G401 (cell line): ENCODE results near the gene CPM. TPM values are rescaled to one million over a fixed set of nuclear protein-coding genes. Genes with fewer than 3 reads are reported as not detected.
"Not testable (repeated sequence)": the region's sequence is repeated elsewhere in the genome, so short reads cannot be mapped to it uniquely, and the experiment has no call there.

ENCODE experiments used
- DNase-seq: peaks from one replicate; pipeline ENCODE4 v3.0.0-alpha.2; 2015; ENCODE audit warnings: low spot score
- in situ Hi-C: cut with HindIII; loops from 2 replicates; pipeline ENCODE4 v1.10.0; 2016; ENCODE audit warnings: low sequenced_read_pairs, mixed read lengths
- total RNA-seq: library from RNA; depleted of rRNA; stranded (reverse); fragments of >200 nt; shearing (Covaris generic); gene quantifications from 2 replicates; pipeline ENCODE4 v1.2.3, GENCODE V29; 2014

The CPM gene
- total RNA-seq, 1 experiment from 2014 or later = not detected

DNA sequence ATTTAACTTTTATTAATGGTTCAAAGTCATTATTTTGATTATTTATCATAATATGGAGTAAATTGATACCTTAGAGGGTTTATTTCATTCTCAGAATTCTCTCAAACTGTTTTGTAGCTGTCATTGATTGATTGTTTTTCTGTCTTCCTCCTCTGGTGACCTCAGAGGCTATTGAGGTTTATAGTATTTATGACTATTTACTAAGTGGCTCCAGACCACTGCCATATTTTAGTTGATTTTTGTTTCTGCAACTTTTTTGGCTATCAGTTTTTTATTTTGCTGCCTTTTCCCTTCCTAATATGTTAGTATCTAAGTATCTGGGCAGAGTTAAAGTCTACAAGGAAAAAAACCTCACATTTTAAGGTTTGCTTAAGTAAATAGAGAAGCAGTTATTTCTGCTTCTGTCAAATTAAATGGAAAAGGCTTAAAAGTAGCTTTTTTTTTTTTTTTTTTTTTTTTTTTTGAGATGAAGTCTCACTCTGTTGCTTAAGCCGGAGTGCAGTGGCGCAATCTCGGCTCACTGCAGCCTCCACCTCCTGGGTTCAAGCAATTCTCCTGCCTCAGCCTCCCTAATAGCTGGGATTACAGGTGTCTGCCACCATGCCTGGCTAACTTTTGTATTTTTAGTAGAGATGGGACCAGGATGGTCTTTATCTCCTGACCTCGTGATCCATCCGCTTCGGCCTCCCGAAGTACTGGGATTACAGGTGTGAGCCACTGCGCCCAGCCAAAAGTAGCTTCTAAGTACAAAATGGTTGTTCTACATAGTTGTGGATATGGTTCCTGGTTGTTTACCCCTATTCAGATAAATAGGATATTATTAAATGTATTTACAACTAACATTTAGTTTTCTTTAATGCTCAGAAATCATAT lies 116.8 kb downstream of the CPM start:
- in situ Hi-C loops = no loop called here
- DNase-seq = no peak

DNA sequence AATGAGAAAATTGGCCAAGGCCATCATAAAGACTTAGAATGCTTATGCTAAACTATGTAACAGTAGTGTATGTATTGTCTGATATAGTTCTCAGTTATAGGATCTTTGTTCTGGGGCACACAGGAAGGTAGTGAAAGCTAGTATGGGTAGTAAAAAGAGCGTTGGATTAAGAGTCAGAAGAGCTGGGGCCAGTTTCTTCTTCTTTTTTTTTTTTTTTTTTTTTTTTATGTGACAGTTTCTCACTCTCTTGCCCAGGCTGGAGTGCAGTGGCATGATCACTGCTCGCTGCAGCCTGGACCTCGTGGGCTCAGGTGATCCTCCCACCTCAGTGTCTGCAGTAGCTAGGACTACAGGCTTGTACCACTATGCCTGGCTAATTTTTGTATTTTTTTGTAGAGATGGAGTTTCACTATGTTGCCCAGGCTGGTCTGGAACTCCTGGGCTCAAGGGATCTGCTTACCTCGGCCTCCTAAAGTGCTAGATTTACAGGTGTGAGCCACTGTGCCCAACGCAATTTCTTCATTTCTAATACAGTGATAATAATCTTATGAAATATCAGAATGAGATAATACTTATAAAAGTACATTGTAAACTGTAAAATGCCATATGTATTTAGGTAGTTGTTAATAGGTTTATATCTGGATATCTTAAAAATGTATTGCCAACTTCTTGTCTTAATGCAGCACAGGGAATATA lies 117.6 kb downstream of the CPM start:
- no peak for DNase-seq
- in situ Hi-C loops = no loop called here

DNA sequence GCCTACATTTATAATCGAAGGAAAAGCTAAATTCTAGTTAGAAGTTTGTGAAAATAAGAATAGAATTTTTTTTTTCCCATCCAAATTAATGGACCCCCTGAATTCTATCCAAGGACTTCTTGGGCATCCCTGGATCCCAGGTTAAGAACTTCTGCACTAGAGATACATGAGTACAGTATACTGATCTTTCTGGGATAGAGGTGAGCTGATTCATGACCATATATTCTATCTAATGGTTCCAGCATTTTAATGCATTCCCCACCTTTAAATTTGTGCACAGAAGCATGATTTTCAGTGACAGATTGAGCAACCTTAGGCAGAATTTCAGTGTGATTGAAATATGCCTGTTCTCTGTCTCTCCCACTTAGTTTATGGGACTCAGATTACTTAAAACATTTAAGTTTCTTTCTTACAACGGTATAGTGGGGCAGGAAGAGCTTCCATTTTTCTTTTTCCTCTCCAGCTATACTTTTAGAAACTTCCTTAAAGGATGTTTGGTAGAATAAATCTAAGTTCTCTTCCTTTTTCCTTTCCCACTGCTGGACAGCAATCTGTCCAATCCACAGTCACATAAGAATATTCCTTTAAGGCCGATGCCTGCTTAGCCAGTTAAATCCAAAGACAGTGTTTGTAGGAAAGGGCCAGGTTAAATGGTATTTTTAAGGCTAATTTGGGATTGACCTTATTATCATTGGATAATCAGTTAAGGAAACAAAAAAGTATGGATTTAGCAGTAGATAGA lies 118.3 kb downstream of the CPM start:
- in situ Hi-C loops = no loop called here

DNA sequence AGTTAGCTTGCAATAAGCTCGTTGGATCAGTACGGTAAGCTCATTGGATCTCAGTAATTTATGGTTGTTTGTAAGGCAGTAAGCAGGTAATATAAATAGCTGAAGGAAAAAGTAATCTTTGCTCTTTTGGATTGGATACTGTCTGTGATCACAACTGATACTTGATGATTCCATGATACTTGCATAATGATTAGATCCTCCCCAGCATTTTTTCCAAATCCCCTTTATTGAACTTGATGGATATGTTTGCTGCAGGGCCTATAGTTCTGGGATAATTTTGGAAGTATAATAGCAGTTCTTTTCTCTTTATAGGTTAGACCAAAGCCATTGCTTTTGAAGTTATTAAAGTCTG lies 119.8 kb downstream of the CPM start:
- no peak for DNase-seq
- in situ Hi-C loops = no loop called here

More for the DNA sequence above, 118.3 kb downstream of the CPM start:
- no peak for DNase-seq

DNA sequence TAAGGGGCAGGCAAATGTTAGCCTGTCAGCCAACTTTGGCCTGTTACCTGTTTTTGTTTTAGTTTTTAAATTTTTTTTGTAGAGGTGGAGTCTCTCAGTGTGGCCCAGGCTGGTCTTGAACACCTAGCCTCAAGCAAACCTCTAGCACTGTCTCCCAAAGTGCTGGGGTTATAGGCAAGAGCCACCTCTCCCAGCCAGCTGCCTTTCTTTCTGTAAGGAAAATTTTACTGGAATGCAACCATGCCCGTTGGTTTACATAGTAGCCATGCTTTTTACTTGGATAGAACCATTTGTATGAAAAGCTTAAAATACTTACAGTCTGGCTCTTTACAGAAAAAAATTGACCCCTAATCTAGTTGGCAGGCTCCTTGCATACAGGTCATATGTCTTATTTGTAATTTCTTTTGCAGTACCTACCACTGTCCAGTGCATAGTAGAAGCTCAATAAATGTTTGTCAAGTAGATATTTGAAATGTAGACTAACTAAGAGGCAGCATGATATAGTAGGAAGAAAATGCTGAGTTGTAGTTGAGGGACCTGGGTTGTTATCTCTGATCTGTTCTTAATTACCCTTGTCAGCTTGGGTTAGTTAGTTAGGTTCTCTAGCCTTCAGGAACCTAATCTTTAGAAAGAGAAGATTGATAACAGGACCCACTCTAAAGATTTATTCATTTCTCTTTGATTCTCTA lies 120.3 kb downstream of the CPM start:
- no peak for DNase-seq
- in situ Hi-C loops = no loop called here

DNA sequence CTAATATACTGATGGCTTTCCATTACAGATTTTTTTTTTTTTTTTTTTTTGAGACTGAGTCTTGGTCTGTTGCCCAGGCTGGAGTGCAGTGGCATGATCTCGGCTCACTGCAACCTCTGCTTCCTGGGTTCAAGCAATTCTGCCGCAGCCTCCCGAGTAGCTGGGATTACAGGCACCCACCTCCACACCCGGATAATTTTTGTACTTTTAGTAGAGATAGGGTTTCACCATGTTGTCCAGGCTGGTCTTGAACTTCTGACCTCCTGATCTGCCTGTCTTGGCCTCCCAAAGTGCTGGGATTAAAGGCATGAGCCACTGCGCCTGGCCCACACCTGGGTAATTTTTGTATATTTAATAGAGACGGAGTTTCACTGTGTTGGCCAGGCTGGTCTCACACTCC lies 121.4 kb downstream of the CPM start:
- in situ Hi-C loops, DNase-seq: not testable (repeated sequence)

DNA sequence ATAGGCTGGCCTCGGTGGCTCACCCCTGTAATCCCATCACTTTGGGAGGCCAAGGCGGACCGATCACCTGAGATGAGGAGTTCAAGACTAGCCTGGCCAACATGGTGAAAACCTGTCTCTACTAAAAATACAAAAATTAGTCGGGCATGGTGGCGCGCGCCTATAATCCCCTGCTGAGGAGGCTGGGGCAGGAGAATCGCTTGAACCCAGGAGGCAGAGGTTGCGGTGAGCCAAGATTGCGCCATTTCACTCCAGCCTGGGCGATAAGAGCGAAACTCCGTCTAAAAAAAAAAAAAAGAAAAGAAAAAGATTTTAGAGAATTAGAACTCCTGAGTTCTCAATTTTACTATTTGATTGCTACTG lies 123.0 kb downstream of the CPM start:
- DNase-seq, in situ Hi-C loops: not testable (repeated sequence)

DNA sequence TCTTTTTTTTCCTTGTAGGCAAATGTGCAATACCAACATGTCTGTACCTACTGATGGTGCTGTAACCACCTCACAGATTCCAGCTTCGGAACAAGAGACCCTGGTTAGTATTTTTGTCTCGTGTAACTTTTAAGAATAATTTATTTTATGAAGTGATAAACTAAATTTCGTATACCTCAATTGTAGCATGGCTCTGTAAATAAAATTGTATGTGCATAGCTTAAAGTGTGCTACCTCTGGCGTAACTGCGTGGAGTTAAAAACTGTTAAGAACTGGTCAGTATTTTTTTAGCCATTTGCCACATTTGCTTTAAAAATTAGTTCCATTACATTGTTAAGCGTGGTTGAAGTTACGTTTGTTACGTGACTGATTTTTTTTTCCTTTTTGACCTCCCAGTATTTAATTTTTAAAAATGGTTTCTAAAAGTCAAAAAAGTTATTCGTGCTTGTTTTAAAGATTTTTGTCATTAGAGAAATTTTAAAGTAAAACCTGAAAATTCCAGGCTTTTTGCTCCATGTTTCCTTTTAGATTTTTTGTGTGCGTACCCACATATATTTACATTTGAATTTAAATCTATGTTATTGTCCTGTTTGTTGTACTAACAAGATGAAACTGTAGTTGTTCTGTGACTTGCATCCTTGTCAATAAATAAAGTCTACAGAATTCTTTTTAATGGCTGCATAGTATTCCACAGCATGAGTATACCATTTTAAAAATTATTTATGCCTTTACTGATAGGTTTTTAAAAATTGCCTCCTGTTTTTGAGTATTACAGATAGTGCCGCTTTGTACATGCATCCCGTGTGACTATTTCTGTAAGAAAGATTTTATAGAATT lies 123.6 kb downstream of the CPM start:
- in situ Hi-C loops = no loop called here
- no peak for DNase-seq

DNA sequence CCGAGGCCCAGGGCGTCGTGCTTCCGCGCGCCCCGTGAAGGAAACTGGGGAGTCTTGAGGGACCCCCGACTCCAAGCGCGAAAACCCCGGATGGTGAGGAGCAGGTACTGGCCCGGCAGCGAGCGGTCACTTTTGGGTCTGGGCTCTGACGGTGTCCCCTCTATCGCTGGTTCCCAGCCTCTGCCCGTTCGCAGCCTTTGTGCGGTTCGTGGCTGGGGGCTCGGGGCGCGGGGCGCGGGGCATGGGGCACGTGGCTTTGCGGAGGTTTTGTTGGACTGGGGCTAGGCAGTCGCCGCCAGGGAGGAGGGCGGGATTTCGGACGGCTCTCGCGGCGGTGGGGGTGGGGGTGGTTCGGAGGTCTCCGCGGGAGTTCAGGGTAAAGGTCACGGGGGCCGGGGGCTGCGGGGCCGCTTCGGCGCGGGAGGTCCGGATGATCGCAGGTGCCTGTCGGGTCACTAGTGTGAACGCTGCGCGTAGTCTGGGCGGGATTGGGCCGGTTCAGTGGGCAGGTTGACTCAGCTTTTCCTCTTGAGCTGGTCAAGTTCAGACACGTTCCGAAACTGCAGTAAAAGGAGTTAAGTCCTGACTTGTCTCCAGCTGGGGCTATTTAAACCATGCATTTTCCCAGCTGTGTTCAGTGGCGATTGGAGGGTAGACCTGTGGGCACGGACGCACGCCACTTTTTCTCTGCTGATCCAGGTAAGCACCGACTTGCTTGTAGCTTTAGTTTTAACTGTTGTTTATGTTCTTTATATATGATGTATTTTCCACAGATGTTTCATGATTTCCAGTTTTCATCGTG lies 124.4 kb downstream of the CPM start:
- in situ Hi-C loops = no loop called here
- DNase-seq = peak; percentile 65

DNA sequence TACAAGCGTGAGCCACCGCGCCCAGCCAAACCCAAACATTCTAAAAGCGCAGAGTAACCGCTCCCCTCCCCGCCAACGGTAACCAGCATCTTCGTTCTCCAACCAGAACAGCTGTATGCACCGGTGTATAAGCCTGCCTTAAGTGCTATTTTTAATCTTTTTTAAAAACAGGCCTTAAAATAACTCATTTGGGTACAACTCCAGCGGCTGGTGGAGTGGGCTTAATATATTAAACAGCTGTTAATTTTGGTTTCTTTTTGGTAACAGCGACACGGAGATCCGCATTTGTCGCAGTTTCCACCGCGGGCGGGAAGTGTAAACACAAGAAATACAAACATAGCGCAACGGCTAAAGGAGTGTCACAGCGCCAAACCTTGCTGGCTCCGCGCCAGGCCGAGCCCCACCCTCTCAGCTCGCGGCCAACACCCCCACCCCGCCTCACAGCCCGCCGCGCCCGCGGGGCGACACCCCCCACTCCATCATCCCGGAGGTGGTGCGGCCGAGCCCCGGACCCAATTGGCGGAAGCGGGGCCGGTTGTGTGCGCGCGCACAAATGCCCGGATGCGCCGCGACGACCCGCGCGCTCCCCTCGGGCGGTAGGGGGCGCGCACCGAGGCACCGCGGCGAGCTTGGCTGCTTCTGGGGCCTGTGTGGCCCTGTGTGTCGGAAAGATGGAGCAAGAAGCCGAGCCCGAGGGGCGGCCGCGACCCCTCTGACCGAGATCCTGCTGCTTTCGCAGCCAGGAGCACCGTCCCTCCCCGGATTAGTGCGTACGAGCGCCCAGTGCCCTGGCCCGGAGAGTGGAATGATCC lies 125.2 kb downstream of the CPM start, which contains the start of gene MDM2:
MDM2 (plus strand) TSS at position 602 of the 812 bp plus-strand sequence. CDS start 301 bp downstream, outside the sequence.
- in situ Hi-C loops = no loop called here

DNA sequence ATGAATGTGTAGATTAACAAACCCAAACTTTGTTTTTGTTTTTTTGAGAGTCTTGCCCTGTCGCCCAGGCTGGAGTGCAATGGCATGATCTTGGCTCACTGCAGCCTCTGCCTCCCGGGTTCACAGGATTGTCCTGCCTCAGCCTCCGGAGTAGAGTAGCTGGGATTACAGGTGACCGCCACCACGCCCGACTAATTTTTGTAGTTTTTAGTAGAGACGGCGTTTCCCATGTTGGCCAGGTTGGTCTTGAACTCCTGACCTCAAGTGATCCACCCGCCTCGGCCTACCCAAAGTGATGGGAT lies 125.7 kb downstream of the CPM start:
- in situ Hi-C loops, DNase-seq: not testable (repeated sequence)

More for the DNA sequence above, 125.2 kb downstream of the CPM start, which contains the start of gene MDM2:
- peak; percentile 87 for DNase-seq

DNA sequence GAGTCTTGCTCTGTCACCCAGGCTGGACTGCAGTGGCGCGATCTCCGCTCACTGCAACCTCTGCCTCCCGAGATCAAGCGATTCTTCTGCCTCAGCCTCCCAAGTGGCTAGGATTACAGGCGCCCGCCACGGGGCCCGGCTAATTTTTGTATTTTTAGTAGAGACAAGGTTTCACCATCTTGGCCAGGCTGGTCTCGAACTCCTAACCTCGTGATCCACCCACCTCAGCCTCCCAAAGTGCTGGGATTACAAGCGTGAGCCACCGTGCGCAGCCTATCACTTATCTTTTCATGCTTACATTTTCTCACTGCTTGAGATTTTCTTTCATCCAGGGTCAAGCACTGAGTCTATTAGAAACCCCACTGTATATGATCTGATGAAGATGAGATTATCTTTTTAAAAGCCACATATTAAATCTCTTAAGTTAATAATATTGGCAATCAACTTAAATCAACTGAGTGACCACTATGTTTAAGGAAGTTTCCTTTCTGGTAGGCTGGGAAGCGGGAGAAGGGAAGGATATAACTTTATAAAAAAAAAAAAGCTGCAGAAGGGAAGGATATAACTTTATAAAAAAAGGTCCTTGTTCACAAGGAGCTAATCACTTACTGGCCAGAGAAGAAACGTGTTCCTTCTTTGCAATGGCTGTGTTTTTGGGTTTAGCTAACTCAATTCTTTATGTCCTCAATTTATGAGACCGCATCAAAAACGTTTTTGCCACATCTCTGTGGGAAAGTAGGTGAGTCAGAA lies 126.3 kb downstream of the CPM start:
- in situ Hi-C loops = no loop called here
- no peak for DNase-seq

DNA sequence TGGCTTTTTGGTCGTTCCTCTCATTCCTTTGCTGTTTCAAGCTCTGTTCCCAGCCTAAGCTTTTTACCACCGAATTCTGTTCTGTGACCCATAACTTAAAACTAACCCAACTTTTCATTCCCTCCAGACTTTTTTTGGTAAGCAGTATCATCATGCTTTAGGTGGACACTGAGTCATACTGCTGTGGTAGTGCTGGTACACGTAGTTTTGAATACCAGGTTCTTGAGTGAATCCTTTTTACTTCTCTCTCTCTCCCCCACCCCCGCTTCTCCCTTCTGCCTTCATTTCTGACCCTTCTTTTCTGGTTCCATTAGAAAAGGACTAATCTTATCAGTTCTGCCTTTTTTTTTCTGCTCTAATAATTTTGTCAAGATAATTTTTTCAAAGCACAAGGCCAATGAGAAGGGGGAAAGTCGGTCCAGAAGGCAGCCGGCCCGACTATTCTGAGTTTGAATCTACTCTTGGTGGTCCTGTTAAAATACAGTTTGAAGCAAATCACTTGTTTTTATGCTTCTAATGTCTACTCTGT lies 127.3 kb downstream of the CPM start:
- in situ Hi-C loops = no loop called here
- no peak for DNase-seq

DNA sequence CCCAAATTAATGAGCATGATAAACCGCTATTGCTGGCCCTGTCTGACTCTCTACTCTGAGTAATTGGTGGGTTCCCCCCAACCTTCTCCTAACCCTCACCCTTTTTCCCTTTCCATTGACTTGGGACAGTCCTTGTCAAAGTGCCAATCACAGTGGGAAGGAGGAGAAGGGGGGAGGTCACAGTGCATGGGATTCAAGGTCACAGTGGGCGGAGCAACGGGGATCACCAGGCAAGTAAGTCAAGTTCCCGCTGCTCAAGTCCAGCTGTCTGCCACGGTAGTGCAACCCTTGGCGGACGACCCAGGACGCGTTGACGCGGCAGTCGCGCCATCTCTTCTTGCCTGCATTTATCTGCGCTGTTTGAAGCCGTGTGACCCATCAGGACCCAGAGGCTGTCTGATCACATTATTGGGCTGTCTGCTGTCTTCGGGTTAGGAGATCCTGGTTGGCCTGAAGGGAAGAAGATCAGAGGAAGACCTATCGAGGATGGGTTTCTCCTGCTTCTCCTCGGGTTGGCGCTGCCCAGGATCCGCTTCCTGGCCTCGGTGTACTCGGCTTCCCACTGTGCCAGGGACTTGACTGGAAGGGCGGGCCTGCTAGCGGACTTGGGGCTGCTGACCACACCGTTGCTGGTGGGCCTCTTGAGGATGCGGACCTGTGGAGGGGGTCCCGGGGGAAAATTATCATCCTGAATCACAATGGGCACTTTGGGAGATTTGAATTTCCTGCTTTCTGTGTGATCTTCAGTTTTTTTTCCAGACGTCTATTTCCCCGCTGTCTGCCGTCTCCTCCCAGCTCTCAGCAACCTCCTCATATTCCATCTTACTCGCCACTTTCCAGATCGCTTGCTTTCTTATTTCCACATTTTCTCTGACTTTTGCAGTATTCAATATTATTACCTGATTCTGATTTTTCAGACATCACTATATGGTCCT lies 128.0 kb downstream of the CPM start:
- in situ Hi-C loops = no loop called here
- DNase-seq = no peak

DNA sequence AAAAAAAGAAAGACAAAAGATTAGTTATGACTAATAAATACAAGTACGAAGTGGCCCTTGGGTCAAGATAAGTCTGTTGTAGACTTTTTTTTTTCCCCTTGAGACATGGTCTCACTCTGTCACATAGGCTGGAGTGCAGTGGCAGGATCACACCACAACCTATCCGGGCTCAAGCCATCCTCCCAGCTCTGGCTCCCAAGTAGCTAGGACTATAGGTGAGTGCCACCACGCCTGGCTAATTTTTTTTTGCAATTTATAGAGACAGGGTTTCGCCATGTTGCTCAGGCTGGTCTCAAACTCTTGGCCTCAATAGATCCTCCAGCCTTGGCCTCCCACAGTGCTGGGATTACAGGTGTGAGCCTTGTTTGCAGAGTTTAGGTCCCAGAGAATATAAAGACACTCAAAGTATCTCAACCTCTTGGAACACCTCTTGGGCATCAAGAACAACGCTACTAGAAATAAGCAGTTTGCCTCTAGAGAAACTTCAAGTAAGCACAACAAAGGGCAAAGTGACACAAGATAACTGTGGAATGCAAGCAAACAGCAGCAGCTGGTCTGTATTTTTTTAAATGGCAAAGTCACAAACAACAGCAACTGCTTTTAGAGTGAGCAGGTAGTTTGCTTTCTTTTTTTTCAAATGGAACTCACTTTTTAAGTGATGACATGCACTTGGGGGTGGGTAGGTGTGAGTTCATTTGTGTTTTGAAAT lies 128.9 kb downstream of the CPM start:
- DNase-seq = no peak
- in situ Hi-C loops = no loop called here
